Measurements from ENCODE around the gene PCSK2. TPM values are rescaled to one million over a fixed set of nuclear protein-coding genes. Genes with fewer than 3 reads are reported as not detected.

Gene PCSK2
- polyA plus RNA-seq, 2 donors = 0.02 to 0.13 TPM

GRCh38 chr20:17491041-17491440 is 264.2 kb downstream of the PCSK2 start:
- no peak overlapping the region for H3K4me3 ChIP-seq (ENCODE audit: low read depth in 1 of 2, low read length in 2 of 2)
- H3K4me1 ChIP-seq (ENCODE audit: control insufficient read depth in 2 of 2, insufficient read depth in 2 of 2, low read length in 1 of 2) = no peaks in the 10 kb centered on the region
- 85 to 92% methylated on average over 11 of the region's 11 CpGs for WGBS, 2 donors
- no peak overlapping the region for H3K27ac ChIP-seq (ENCODE audit: low read depth in 2 of 2, low read length in 1 of 2)
- no peaks in the 10 kb centered on the region for H3K36me3 ChIP-seq (ENCODE audit: control insufficient read depth in 2 of 2, insufficient read depth in 2 of 2, low read length in 1 of 2)
- H3K27me3 ChIP-seq (ENCODE audit: control insufficient read depth in 1 of 2, insufficient read depth in 2 of 2, low read length in 2 of 2) = no peaks in the 10 kb centered on the region
- no peaks in the 10 kb centered on the region for H3K9me3 ChIP-seq (ENCODE audit: control insufficient read depth in 2 of 2, insufficient read depth in 1 of 2, low read depth in 1 of 2, low read length in 1 of 2)

- 94 to 97% methylated on average over 4 of the region's 4 CpGs for WGBS, 2 donors
- H3K4me3 ChIP-seq (ENCODE audit: low read depth in 1 of 2, low read length in 2 of 2) = no peak overlapping the region
- no peaks in the 10 kb centered on the region for H3K36me3 ChIP-seq (ENCODE audit: control insufficient read depth in 2 of 2, insufficient read depth in 2 of 2, low read length in 1 of 2)
- no peak overlapping the region for H3K27ac ChIP-seq (ENCODE audit: low read depth in 2 of 2, low read length in 1 of 2)
- no peaks in the 10 kb centered on the region for H3K9me3 ChIP-seq (ENCODE audit: control insufficient read depth in 2 of 2, insufficient read depth in 1 of 2, low read depth in 1 of 2, low read length in 1 of 2)
- H3K4me1 ChIP-seq (ENCODE audit: control insufficient read depth in 2 of 2, insufficient read depth in 2 of 2, low read length in 1 of 2) = no peaks in the 10 kb centered on the region
- H3K27me3 ChIP-seq (ENCODE audit: control insufficient read depth in 1 of 2, insufficient read depth in 2 of 2, low read length in 2 of 2) = no peaks in the 10 kb centered on the region
Observed at GRCh38 chr20:17491488-17491887, 264.6 kb downstream of the PCSK2 start.

DNA sequence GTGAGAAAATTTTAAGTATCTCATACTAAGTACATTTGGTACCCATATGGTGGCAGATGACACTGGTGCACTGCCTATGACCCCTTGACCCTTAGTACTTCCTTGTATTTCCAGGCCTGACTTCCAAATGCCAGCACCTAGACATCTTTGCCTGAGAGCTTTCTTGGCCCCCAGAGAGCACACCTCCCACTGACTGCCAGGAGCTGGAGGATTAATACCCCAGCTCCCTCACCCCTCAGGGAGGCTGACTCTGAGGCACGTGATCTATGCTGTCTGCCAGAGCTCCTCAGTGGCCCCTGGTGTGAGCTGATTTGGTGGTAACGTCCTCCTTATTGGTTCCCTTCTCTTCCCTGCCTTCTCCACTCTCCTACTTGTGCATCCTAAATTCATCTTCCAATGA is 266.3 kb downstream of the PCSK2 start:
- Histone ChIP-seq H3K9me3 (ENCODE audit: control insufficient read depth in 2 of 2, insufficient read depth in 1 of 2, low read depth in 1 of 2, low read length in 1 of 2) (no peaks in the 10 kb centered on the region), H3K36me3 (ENCODE audit: control insufficient read depth in 2 of 2, insufficient read depth in 2 of 2, low read length in 1 of 2) (no peaks in the 10 kb centered on the region)
- WGBS, 2 donors = 60 to 88% methylated on average over 2 of the region's 2 CpGs

DNA sequence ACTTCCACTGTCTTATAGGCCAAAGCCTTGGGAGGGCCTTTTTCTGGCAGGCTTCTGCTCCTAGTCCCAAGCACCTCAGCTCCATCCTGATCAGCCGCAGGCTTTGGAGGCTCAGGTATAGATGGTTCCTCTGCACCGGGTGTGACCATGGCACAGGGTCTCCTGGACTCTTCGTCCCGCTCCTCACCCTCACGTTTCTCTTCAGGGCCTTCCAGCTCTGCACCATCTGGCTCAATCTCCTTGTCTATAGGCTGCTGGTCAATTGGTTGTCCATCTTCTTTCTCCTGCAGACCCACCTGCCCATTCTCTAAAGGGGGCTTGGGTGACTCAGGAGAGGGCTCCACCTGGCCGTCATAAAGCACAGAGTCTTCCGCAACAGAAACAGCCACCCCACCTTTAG is 267.4 kb downstream of the PCSK2 start:
- WGBS, 2 donors = 92 to 98% methylated on average over 7 of the region's 7 CpGs
- H3K4me1 ChIP-seq (ENCODE audit: control insufficient read depth in 2 of 2, insufficient read depth in 2 of 2, low read length in 1 of 2) = no peaks in the 10 kb centered on the region

More for the DNA sequence above, 266.3 kb downstream of the PCSK2 start:
- Histone ChIP-seq H3K4me1 (ENCODE audit: control insufficient read depth in 2 of 2, insufficient read depth in 2 of 2, low read length in 1 of 2) (no peaks in the 10 kb centered on the region), H3K27ac (ENCODE audit: low read depth in 2 of 2, low read length in 1 of 2) (no peak overlapping the region), H3K27me3 (ENCODE audit: control insufficient read depth in 1 of 2, insufficient read depth in 2 of 2, low read length in 2 of 2) (no peaks in the 10 kb centered on the region), H3K4me3 (ENCODE audit: low read depth in 1 of 2, low read length in 2 of 2) (no peak overlapping the region)

GRCh38 chr20:17495826-17496225 is 269.0 kb downstream of the PCSK2 start:
- Histone ChIP-seq H3K4me3 (ENCODE audit: low read depth in 1 of 2, low read length in 2 of 2) (no peak overlapping the region), H3K9me3 (ENCODE audit: control insufficient read depth in 2 of 2, insufficient read depth in 1 of 2, low read depth in 1 of 2, low read length in 1 of 2) (no peaks in the 10 kb centered on the region), H3K4me1 (ENCODE audit: control insufficient read depth in 2 of 2, insufficient read depth in 2 of 2, low read length in 1 of 2) (no peaks in the 10 kb centered on the region), H3K36me3 (ENCODE audit: control insufficient read depth in 2 of 2, insufficient read depth in 2 of 2, low read length in 1 of 2) (no peaks in the 10 kb centered on the region), H3K27ac (ENCODE audit: low read depth in 2 of 2, low read length in 1 of 2) (no peak overlapping the region), H3K27me3 (ENCODE audit: control insufficient read depth in 1 of 2, insufficient read depth in 2 of 2, low read length in 2 of 2) (no peaks in the 10 kb centered on the region)
- WGBS, 2 donors = 77 to 88% methylated on average over 9 of the region's 9 CpGs

More for the DNA sequence above, 267.4 kb downstream of the PCSK2 start:
- no peaks in the 10 kb centered on the region for H3K36me3 ChIP-seq (ENCODE audit: control insufficient read depth in 2 of 2, insufficient read depth in 2 of 2, low read length in 1 of 2)
- H3K27ac ChIP-seq (ENCODE audit: low read depth in 2 of 2, low read length in 1 of 2) = no peak overlapping the region
- H3K27me3 ChIP-seq (ENCODE audit: control insufficient read depth in 1 of 2, insufficient read depth in 2 of 2, low read length in 2 of 2) = no peaks in the 10 kb centered on the region
- H3K9me3 ChIP-seq (ENCODE audit: control insufficient read depth in 2 of 2, insufficient read depth in 1 of 2, low read depth in 1 of 2, low read length in 1 of 2) = no peaks in the 10 kb centered on the region
- no peak overlapping the region for H3K4me3 ChIP-seq (ENCODE audit: low read depth in 1 of 2, low read length in 2 of 2)

DNA sequence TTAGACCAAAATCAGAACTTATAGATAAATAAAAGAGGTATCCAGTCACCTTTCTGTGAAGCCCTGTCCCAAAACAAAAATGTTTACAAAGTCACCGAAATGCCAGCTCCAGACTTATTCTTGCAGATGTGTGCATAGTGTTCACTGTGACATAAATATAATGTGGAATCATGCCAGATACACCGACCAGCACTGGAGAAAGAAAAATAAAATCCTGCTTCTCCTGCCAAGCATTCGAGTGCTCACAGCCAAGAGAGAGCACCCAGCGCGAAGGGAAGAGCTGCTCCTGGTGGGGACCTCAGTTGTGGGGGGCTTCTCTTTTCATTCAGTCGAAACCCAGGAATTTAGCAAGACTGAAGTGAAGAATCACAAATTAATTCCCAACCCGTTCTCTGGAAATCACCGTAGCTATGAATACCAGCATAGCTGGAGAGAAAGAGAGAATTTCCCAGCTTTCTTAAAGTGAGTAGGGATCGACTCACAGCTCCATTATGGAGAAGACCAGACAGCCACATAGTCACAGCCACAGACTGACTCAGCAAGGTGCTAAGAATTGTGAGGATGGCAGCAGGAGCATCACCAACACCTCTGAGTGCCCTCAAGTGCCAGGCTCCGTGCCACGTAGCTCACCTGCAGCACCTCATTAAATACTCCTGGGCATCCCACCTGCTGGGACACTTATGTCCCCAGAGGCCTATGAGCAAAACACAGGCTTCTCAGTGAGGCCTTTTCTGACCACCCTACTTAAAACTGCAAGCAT is 271.2 kb downstream of the PCSK2 start:
- WGBS, 2 donors = 45 to 48% methylated on average over 11 of the region's 11 CpGs
- Histone ChIP-seq H3K36me3 (ENCODE audit: control insufficient read depth in 2 of 2, insufficient read depth in 2 of 2, low read length in 1 of 2) (no peaks in the 10 kb centered on the region), H3K27me3 (ENCODE audit: control insufficient read depth in 1 of 2, insufficient read depth in 2 of 2, low read length in 2 of 2) (no peaks in the 10 kb centered on the region)

GRCh38 chr20:17498641-17499040 is 271.8 kb downstream of the PCSK2 start:
- Histone ChIP-seq H3K4me1 (ENCODE audit: control insufficient read depth in 2 of 2, insufficient read depth in 2 of 2, low read length in 1 of 2) (no peaks in the 10 kb centered on the region), H3K27me3 (ENCODE audit: control insufficient read depth in 1 of 2, insufficient read depth in 2 of 2, low read length in 2 of 2) (no peaks in the 10 kb centered on the region), H3K36me3 (ENCODE audit: control insufficient read depth in 2 of 2, insufficient read depth in 2 of 2, low read length in 1 of 2) (no peaks in the 10 kb centered on the region), H3K27ac (ENCODE audit: low read depth in 2 of 2, low read length in 1 of 2) (no peak overlapping the region), H3K9me3 (ENCODE audit: control insufficient read depth in 2 of 2, insufficient read depth in 1 of 2, low read depth in 1 of 2, low read length in 1 of 2) (no peaks in the 10 kb centered on the region), H3K4me3 (ENCODE audit: low read depth in 1 of 2, low read length in 2 of 2) (no peak overlapping the region)
- 87 to 93% methylated on average over 13 of the region's 13 CpGs for WGBS, 2 donors

More for the DNA sequence above, 271.2 kb downstream of the PCSK2 start:
- H3K4me3 ChIP-seq (ENCODE audit: low read depth in 1 of 2, low read length in 2 of 2) = no peak overlapping the region
- H3K9me3 ChIP-seq (ENCODE audit: control insufficient read depth in 2 of 2, insufficient read depth in 1 of 2, low read depth in 1 of 2, low read length in 1 of 2) = no peaks in the 10 kb centered on the region
- no peak overlapping the region for H3K27ac ChIP-seq (ENCODE audit: low read depth in 2 of 2, low read length in 1 of 2)
- no peaks in the 10 kb centered on the region for H3K4me1 ChIP-seq (ENCODE audit: control insufficient read depth in 2 of 2, insufficient read depth in 2 of 2, low read length in 1 of 2)

- Histone ChIP-seq H3K9me3 (ENCODE audit: control insufficient read depth in 2 of 2, insufficient read depth in 1 of 2, low read depth in 1 of 2, low read length in 1 of 2) (no peaks in the 10 kb centered on the region), H3K27ac (ENCODE audit: low read depth in 2 of 2, low read length in 1 of 2) (no peak overlapping the region), H3K27me3 (ENCODE audit: control insufficient read depth in 1 of 2, insufficient read depth in 2 of 2, low read length in 2 of 2) (no peaks in the 10 kb centered on the region), H3K4me3 (ENCODE audit: low read depth in 1 of 2, low read length in 2 of 2) (no peak overlapping the region), H3K4me1 (ENCODE audit: control insufficient read depth in 2 of 2, insufficient read depth in 2 of 2, low read length in 1 of 2) (no peaks in the 10 kb centered on the region), H3K36me3 (ENCODE audit: control insufficient read depth in 2 of 2, insufficient read depth in 2 of 2, low read length in 1 of 2) (no peaks in the 10 kb centered on the region)
- WGBS, 2 donors = 78 to 85% methylated on average over 5 of the region's 5 CpGs
Observed at GRCh38 chr20:17499041-17499440, 272.2 kb downstream of the PCSK2 start.

DNA sequence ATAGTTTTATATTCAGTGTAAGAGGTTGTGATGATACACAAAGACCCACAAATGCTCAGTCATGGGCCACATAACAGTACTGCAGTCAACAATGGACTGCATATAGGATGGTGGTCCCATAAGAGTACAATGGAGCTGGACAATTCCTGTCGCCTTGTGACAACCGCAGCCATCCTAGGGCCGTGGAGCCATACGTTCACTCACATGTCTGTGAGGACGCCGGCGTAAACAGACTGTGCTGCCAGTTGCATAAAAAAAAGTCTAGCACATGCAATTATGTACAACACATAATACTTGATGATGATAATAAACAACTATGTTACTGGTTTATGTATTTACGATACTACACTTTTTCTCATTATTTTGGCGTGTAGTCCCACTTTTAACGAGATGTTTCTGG is 273.4 kb downstream of the PCSK2 start:
- H3K27ac ChIP-seq (ENCODE audit: low read depth in 2 of 2, low read length in 1 of 2) = no peak overlapping the region
- no peaks in the 10 kb centered on the region for H3K27me3 ChIP-seq (ENCODE audit: control insufficient read depth in 1 of 2, insufficient read depth in 2 of 2, low read length in 2 of 2)
- H3K4me1 ChIP-seq (ENCODE audit: control insufficient read depth in 2 of 2, insufficient read depth in 2 of 2, low read length in 1 of 2) = no peaks in the 10 kb centered on the region
- H3K36me3 ChIP-seq (ENCODE audit: control insufficient read depth in 2 of 2, insufficient read depth in 2 of 2, low read length in 1 of 2) = no peaks in the 10 kb centered on the region
- H3K4me3 ChIP-seq (ENCODE audit: low read depth in 1 of 2, low read length in 2 of 2) = no peak overlapping the region
- WGBS, 2 donors = 93% methylated on average over 10 of the region's 10 CpGs
- no peaks in the 10 kb centered on the region for H3K9me3 ChIP-seq (ENCODE audit: control insufficient read depth in 2 of 2, insufficient read depth in 1 of 2, low read depth in 1 of 2, low read length in 1 of 2)

DNA sequence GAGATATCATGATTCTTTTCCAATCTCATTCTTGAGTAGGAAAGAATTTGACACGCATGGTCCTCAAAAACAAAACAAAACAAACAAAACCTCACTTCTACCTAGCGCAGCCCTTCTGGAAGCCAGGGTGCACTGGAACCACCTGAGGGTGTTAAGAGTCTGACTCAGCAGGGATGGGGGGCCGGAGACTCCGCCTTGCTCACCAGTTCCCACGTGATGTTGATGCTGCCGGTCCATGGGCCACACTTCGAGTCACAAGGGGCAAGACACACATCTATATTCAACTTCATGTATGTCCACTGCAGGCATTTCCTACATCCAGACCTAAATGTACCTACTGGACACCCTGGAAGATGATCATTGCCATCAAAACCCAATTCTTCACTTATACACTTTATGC is 274.0 kb downstream of the PCSK2 start:
- 72 to 79% methylated on average over 7 of the region's 7 CpGs for WGBS, 2 donors
- no peaks in the 10 kb centered on the region for H3K27me3 ChIP-seq (ENCODE audit: control insufficient read depth in 1 of 2, insufficient read depth in 2 of 2, low read length in 2 of 2)
- H3K4me3 ChIP-seq (ENCODE audit: low read depth in 1 of 2, low read length in 2 of 2) = no peak overlapping the region

More for the DNA sequence above, 274.0 kb downstream of the PCSK2 start:
- H3K4me1 ChIP-seq (ENCODE audit: control insufficient read depth in 2 of 2, insufficient read depth in 2 of 2, low read length in 1 of 2) = peaks cover 0 to 4% of the 10 kb centered on the region in 2 donors
- H3K27ac ChIP-seq (ENCODE audit: low read depth in 2 of 2, low read length in 1 of 2) = no peak overlapping the region
- H3K36me3 ChIP-seq (ENCODE audit: control insufficient read depth in 2 of 2, insufficient read depth in 2 of 2, low read length in 1 of 2) = no peaks in the 10 kb centered on the region
- H3K9me3 ChIP-seq (ENCODE audit: control insufficient read depth in 2 of 2, insufficient read depth in 1 of 2, low read depth in 1 of 2, low read length in 1 of 2) = no peaks in the 10 kb centered on the region

Data from esophagus (tissue), 2 donors.